ENCODE data around the gene LLGL2. TPM values are rescaled to one million over a fixed set of nuclear protein-coding genes. Genes with fewer than 3 reads are reported as not detected.
A peak's percentile ranks its signal among the peaks of the same experiment; 100 is the strongest.

LLGL2 gene
- total and polyA plus RNA-seq, 7 donors, result 1.4 to 3.3 (median 1.5) TPM

GRCh38 chr17:75502721-75503329 is 22.7 kb upstream of the LLGL2 start:
- Histone ChIP-seq H3K36me3 (ENCODE audit: insufficient read depth in 1 of 2, low read depth in 1 of 2) (peaks cover 0 to 80% of the 10 kb centered on the region in 2 donors), H3K27me3 (ENCODE audit: insufficient read depth in 3 of 3, low read length in 2 of 3) (no peaks in the 10 kb centered on the region), H3K4me3 (no peak overlapping the region), H3K4me1 (peaks cover 18% of the 10 kb centered on the region), H3K9me3 (no peaks in the 10 kb centered on the region), H3K27ac (no peak overlapping the region)
- no peak for TF ChIP-seq CTCF (IDR thresholded peaks at IDR 0.05)
- no peak for DNase-seq
- WGBS, 3 donors, result 91 to 94% (median 92%) methylated on average over 23 to 25 of the region's 25 CpGs
- ATAC-seq, result no peak
- intact Hi-C loops (cut with DNase I), result no loop called here

- Histone ChIP-seq H3K4me1 (peaks cover 19% of the 10 kb centered on the region), H3K27ac (no peak overlapping the region), H3K36me3 (ENCODE audit: insufficient read depth in 1 of 2, low read depth in 1 of 2) (peaks cover 0 to 76% of the 10 kb centered on the region in 2 donors), H3K9me3 (no peaks in the 10 kb centered on the region), H3K4me3 (no peak overlapping the region), H3K27me3 (ENCODE audit: insufficient read depth in 3 of 3, low read length in 2 of 3) (no peaks in the 10 kb centered on the region)
- 85 to 88% (median 88%) methylated on average over 21 to 23 of the region's 23 CpGs for WGBS, 3 donors
- no peak for TF ChIP-seq CTCF (IDR thresholded peaks at IDR 0.05)
- intact Hi-C loops (cut with DNase I), result no loop called here
- no peak for DNase-seq
- ATAC-seq, result no peak
Observed at GRCh38 chr17:75503337-75503950, 22.1 kb upstream of the LLGL2 start.

- Histone ChIP-seq H3K4me1 (peaks cover 19% of the 10 kb centered on the region), H3K27ac (no peak overlapping the region), H3K4me3 (no peak overlapping the region), H3K36me3 (ENCODE audit: insufficient read depth in 1 of 2, low read depth in 1 of 2) (peaks cover 0 to 76% of the 10 kb centered on the region in 2 donors), H3K27me3 (ENCODE audit: insufficient read depth in 3 of 3, low read length in 2 of 3) (no peaks in the 10 kb centered on the region), H3K9me3 (no peaks in the 10 kb centered on the region)
- TF ChIP-seq CTCF (IDR thresholded peaks at IDR 0.05), result no peak
- ATAC-seq (peak in 2 of 4 donors; percentile 3 to 10), DNase-seq (no peak)
- intact Hi-C loops (cut with DNase I), result no loop called here
- 56 to 63% (median 59%) methylated on average over 11 to 13 of the region's 13 CpGs for WGBS, 3 donors
Observed at GRCh38 chr17:75503976-75504346, 21.5 kb upstream of the LLGL2 start.

GRCh38 chr17:75504347-75505151 is 20.9 kb upstream of the LLGL2 start:
- no peak for DNase-seq
- peaks cover 22% of the 10 kb centered on the region for H3K4me1 ChIP-seq

More at GRCh38 chr17:75504347-75505151, 20.9 kb upstream of the LLGL2 start:
- peak; percentile 48 to 75 (median 60) for ATAC-seq
- peaks cover 0 to 71% of the 10 kb centered on the region in 2 donors for H3K36me3 ChIP-seq (ENCODE audit: insufficient read depth in 1 of 2, low read depth in 1 of 2)
- WGBS, 3 donors, result 60 to 63% (median 62%) methylated on average over 32 of the region's 32 CpGs
- no peaks in the 10 kb centered on the region for H3K27me3 ChIP-seq (ENCODE audit: insufficient read depth in 3 of 3, low read length in 2 of 3)
- no peak overlapping the region for H3K4me3 ChIP-seq
- no peaks in the 10 kb centered on the region for H3K9me3 ChIP-seq
- H3K27ac ChIP-seq, result no peak overlapping the region
- intact Hi-C loops (cut with DNase I), result no loop called here
- peak; percentile 52 for TF ChIP-seq CTCF (IDR thresholded peaks at IDR 0.05)

Data from psoas muscle (tissue), 8 donors.